GM19452 (cell line): ENCODE measurements around the gene TMEM100.
A peak's percentile ranks its signal among the peaks of the same experiment; 100 is the strongest.

Source experiments
- ATAC-seq: cut with Tn5 transposase; IDR thresholded peaks from one replicate; pipeline ENCODE4 v1.9.1; 2021; ENCODE audit not compliant: unreplicated experiment

Gene TMEM100

GRCh38 chr17:55745258-55745657, 22.6 kb upstream of the TMEM100 start:
- ATAC-seq: no peak

- ATAC-seq: peak; percentile 40
Observed at GRCh38 chr17:55743103-55743679, 20.5 kb upstream of the TMEM100 start.

DNA sequence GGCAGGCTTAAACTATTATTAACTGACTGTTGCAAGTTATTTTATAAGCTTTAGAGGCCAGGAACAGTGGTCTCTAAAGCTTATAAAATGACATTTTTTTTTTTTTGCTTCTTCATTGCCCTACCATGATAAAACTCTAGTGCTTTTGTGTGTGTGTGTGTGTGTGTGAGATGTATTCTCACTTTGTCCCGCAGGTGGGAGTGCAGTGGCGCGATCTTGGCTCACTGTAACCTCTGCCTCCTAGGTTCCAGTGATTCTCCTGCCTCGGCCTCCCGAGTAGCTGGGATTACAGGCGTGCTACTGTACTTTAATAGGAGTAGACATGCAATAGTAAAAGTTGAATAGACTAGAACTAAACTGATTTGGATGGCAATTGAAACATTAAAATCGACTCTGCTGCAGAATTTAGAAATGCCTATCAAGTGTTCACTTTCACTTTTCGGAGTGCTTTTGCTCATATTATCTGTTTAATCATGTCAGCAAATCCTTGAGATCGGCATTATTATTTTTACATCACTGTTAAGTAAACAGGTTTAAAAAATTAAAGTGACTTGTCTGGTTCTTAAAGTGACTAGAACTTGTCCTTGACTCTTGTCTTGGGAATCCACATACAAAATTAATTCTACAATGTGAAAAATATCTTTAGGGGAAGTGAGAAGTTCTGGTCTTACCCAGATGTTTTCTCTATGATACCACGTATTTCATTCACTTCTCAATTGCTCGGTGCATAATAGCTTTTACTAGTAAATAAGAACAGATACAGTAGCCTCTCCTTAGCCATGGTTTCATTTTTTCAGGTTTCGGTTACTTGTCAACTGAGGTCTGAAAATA, 19.8 kb upstream of the TMEM100 start:
- ATAC-seq: peak; percentile 90

GRCh38 chr17:55741356-55741700, 18.7 kb upstream of the TMEM100 start:
- ATAC-seq: no peak

DNA sequence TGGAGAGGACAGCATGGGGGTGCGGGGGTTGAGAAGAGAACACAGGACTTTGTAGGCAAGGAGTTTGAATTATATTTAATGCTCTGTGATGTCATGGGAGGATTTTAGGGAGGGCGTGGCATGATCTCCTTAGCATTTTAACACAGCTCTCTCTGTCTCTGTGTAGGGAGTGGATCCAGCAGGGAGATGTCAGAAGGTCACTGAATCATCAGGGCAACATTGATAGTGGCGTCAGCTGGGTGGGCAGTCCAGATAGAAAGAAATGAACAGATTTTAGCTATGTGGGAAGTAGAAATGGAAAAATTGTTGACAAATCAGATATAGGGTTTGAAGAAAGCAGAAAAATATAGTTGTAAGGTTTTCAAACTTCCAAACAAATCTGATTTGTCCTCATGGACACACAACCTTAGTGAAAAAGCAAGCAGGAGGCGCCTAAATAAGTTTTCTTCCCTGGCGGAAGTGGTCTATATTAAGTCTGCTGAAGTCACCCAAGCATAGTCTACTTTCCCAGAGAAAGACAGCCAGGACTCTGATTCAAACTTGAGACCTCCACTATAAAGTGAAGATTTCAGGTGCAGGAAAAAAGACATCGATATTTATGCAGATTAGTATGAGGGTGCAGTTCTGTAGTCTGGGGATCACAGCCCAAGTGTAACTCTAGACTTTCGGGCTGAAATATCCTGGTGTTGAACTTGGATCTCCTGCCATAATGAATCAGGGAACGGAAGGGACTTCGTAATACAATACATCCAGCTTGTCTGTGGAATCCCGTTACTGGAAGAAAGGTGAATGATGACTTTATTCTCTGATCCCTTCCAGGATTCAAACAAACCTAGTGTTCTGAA, 18.1 kb upstream of the TMEM100 start:
- no peak for ATAC-seq

GRCh38 chr17:55737976-55738501, 15.4 kb upstream of the TMEM100 start:
- ATAC-seq: no peak

GRCh38 chr17:55735731-55736405, 13.2 kb upstream of the TMEM100 start:
- ATAC-seq: no peak

DNA sequence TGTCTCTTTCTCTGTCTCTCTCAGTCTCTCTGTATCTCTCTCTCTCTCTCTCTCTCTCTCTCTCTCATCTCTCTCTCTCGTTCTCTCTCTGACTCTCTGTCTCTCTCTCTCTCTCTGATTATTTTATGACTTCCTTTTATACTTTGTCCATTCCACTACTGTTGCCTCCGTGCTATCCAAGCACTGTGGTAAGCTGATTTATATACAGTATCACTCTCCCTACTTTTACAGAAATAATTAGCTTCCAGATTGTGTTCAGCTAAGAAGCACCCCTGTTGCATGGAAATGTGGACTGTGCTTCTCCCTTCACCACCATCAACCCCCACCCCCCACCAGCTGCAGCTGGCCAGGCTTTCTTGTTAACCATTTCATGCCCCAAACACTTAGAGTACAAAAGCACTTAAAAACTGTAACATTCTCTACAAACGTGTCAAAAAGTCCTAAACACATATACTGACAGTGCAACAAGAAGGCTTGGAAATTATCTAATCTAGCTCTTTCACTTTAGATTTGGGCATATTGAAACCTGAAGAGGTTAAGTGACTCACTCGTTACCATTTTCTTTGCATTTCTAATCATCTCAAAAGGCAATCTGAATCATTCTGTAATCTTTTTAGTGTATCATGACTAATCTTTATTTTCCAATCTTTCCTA, 11.6 kb upstream of the TMEM100 start:
- ATAC-seq: peak; percentile 59

GRCh38 chr17:55731586-55732250, 9.1 kb upstream of the TMEM100 start:
- ATAC-seq: no peak

- ATAC-seq: no peak
Observed at GRCh38 chr17:55730808-55731207, 8.1 kb upstream of the TMEM100 start.

DNA sequence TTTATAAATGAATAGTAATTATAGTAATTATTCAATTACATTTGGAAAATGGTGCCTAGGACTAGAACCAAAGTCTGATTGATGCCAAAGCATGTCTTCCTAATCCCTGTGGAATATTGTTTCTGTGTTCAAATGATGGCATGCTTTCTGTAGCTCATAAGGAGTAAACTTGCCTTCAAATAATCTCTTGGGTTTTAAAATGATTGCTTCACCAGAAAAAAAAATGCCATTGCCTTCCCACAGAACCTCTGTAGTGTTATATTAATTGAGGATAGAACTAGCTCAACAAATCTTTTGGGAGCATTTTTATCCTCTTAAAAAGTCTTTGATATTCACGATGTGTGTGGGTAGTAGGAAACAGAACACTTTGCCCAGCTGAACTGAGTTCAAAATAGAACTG, 7.7 kb upstream of the TMEM100 start:
- ATAC-seq: no peak

GRCh38 chr17:55729484-55729883, 6.8 kb upstream of the TMEM100 start:
- ATAC-seq: no peak

DNA sequence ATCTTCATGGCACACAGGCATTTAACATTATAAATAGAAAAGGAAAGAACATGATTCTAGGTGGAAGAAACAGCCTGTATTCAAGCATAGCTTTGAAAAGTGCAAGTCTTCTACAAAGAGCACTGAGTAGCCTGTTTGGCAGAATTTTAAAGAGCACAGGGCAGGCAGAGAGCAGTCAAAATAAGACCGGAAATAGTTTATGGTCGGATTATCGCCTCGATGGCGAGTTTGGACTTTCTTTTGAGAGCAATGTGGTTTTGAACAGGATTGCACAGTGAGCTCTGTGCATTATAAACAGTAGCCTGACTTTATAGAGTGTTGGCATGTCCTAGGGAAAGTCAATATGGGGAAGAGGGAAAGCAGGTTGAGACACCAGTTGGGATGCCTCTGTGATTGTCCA, 6.2 kb upstream of the TMEM100 start:
- no peak for ATAC-seq

- no peak for ATAC-seq
Observed at GRCh38 chr17:55728361-55728760, 5.7 kb upstream of the TMEM100 start.

GRCh38 chr17:55727920-55728319, 5.3 kb upstream of the TMEM100 start:
- no peak for ATAC-seq

DNA sequence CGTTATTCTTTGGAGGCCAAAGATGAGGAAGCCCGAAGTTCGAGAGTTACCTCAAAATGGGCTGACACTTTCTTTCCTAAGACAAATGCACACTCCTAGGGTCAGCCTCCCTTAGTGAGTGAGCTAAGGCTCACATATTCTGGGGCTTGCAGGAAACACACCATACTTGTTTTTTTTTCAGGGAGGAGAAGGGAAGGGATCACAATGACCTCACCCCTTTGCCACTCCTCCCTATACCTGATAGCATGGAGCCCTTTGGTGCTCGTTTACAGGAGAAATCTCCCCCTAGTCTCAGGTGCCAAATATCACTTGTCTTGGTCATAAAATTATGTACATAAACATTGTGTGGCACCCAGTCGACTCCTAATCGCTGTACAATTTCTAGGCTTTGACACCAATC, 4.6 kb upstream of the TMEM100 start:
- ATAC-seq: no peak

DNA sequence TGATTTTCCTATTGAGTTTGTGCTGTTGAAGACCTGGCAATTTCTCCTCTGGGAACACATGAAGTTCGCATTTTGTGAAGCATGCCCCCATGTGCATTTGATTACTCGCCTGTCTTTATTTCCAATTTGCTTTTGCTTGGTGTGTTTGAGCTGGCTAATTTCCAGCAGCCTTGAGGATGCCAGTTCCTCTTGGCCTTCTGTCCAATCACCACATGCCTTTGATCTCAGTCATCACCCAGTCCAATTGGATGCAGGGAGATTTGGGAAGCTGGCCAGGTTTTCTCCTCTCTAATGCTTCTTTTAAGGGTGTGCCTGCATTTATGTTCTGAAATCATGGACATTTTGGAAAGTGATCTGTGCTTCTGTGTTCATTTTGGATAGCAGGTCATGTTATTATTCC, 3.8 kb upstream of the TMEM100 start:
- no peak for ATAC-seq

GRCh38 chr17:55723488-55723848, 804 bp upstream of the TMEM100 start:
- no peak for ATAC-seq

GRCh38 chr17:55722016-55722736, 488 bp downstream of the TMEM100 start:
- ATAC-seq: no peak
